ENCODE data around the gene GRIK5.

- TF ChIP-seq CTCF (IDR thresholded peaks at IDR 0.05; ENCODE audit: extremely low read depth in 1 of 2, insufficient read depth in 1 of 2, low read depth in 1 of 2, low read length in 2 of 2) (no peak), POLR2A (IDR thresholded peaks at IDR 0.05; ENCODE audit: low read depth, low read length) (no peak)
- TF ChIP-seq, protein P1, sequence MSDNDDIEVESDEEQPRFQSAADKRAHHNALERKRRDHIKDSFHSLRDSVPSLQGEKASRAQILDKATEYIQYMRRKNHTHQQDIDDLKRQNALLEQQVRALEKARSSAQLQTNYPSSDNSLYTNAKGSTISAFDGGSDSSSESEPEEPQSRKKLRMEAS (IDR thresholded peaks at IDR 0.05; ENCODE audit: insufficient read depth, insufficient read length): no peak
Measured at GRCh38 chr19:41965106-41965505, 104.9 kb downstream of the GRIK5 start.

Measured in endothelial cell of umbilical vein (primary cell).